Spleen (tissue), 7 donors: ENCODE measurements around the gene ETFBKMT.

Experiments used
- CTCF ChIP-seq, 11 experiments: fragments of 200-600 bp in 7 of 11; fragments of 450-650 bp in 4 of 11; sonication (generic) in 4 of 11; IDR thresholded peaks in 8 of 11; conservative IDR thresholded peaks in 3 of 11; 1 replicate in 7 of 11; 2 replicates in 4 of 11; pipeline versions ENCODE4 v1.4.0 to v1.8.0; 2016 to 2021; ENCODE audit warnings: antibody characterized with exemption in 11 of 11, inconsistent platforms in 4 of 11, mild to moderate bottlenecking in 1 of 11
- POLR2A ChIP-seq, 3 donors: fragments of 450-650 bp; IDR thresholded peaks; one replicate each; pipeline ENCODE4 v1.5.1; 2017; ENCODE audit warnings: antibody characterized with exemption in 3 of 3, mild to moderate bottlenecking in 1 of 3
- POLR2AphosphoS5 ChIP-seq, 3 donors: sonication (generic); formaldehyde crosslinking; IDR thresholded peaks; one replicate each; pipeline ENCODE4 v1.5.1; 2017; ENCODE audit warnings: antibody characterized with exemption in 3 of 3
- donor health status: DM: no; HTN: no; CAD: no; lungs with moderate emphysema.
- donor health status: DM: no; HTN: no; CAD: no.
- donor health status: DM: no; HTN: no; CAD: no.

DNA sequence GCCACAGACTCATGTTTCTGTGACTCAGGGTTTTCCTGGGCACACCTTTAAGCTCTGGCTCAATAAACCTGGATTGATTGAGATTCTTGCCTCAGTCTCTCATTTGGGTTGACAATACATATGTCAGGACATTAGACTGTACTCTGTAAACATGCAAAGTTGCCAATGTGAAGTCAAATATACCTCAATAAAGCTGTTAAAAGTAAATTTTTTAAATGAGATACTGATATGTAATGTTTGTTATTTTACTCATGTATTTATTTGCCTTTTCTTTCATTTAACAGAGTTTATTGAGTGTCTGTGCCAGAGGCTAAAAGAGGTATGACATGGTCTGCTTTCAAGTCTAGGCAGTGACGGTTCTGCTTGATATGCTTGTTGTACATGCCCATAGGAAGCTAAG is 3.7 kb upstream of the ETFBKMT start:
- no peak for TF ChIP-seq POLR2AphosphoS5 (IDR thresholded peaks at IDR 0.05)
- TF ChIP-seq CTCF (IDR thresholded peaks at IDR 0.05 in 8 of 11, conservative IDR thresholded peaks at IDR 0.05 in 3 of 11), result no peak
- no peak for TF ChIP-seq POLR2A (IDR thresholded peaks at IDR 0.05)
